HG02840 (cell line): ENCODE data around the gene MYH6.
"Not testable (repeated sequence)": the region's sequence is repeated elsewhere in the genome, so short reads cannot be mapped to it uniquely, and the experiment has no call there.

ENCODE experiments used
- ATAC-seq: cut with Tn5 transposase; IDR thresholded peaks from one replicate; pipeline ENCODE4 v1.9.1; 2021; ENCODE audit warnings: mild to moderate bottlenecking, moderate library complexity, moderate number of reproducible peaks; ENCODE audit not compliant: unreplicated experiment, low FRiP score

The MYH6 gene

DNA sequence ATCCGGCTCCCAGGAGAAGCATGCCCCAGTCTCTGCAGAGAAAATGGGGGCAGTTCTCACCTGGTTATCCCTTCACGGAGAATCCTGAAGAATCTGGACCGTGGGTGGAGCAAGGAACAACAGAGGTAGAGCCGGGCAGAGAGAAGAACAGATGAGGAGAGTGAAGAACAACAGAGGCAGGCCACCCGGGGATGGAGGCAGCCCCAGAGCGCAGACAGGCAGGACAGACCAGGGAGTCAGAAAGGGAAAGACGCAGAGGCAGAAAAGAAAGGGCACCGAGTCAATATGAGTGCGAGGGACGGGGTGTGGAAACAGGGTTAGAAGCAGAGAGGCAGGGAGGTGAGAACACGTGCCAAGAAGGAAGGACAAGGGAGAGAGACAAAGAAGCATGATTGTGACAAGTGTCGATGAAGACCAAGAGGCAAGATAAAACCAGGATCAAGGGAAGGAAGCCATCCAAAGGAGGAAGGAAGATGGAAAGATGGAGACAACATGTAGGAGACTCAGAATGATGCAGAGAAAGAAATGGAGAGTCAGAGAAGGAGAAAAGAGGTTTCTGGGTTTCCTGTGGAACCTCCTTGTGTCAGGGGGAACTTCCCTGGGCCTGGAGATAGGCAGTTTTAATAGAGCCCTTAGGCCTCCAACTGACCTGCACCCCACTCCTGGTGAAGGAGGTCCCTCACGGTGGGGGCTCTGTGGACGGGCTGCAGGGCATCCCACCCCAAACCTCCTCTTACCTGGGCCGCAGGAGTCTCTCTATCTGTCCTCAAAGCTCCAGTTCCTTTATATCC lies at the start of gene MYH6:
Gene MYH6, minus strand, starts transcription at position 758 of the 791 bp plus-strand sequence. CDS start 1,050 bp downstream, outside the sequence.
- ATAC-seq: no peak

DNA sequence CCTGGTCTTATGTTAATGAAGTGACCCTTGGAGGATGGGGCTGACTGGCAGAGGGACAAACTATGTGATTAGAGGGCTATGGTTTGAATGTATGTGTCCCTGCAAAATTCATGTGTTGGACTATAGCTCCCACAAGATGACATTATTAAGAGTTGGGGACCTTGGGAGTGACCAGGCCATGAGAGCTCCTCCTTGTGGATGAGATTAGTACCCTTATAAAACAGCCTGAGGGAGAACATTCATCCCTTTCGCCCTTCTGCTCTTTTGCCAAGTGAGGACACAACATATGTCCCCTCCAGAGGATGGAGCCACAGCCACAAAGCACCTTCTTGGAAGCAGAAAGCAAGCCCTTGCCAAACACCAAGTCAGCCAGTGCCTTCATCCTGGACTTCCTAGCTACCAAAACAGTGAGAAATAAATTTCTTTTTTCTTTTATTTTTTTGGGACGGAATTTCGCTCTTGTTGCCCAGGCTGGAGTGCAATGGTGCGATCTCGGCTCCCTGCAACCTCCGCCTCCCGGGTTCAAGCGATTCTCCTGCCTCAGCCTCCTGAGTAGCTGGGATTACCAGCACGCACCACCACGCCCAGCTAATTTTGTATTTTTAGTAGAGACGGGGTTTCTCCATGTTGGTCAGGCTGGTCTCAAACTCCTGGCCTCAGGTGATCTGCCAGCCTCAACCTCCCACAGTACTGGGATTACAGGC lies 49.0 kb upstream of the MYH6 start:
- not testable (repeated sequence) for ATAC-seq

DNA sequence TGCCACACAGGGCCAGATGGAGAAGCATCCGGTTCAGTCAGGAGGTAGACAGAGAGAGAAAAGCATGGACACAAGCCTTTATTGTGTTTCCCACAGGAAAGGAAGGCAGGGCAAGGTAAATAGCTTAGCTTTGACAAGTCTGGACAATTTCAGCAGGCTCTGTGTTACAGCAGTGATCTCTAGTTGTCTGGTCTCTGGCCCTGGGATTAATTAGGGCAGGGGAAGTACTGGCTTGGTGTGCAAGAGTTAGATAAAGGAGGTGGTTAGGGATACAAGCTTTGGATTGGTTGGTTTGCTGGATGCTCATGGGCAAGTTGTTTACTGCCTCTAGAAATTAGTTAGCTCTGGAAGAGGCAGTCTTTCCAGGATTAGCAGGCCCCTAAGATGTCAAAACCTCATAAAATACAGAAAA lies 46.4 kb upstream of the MYH6 start:
- ATAC-seq: no peak

DNA sequence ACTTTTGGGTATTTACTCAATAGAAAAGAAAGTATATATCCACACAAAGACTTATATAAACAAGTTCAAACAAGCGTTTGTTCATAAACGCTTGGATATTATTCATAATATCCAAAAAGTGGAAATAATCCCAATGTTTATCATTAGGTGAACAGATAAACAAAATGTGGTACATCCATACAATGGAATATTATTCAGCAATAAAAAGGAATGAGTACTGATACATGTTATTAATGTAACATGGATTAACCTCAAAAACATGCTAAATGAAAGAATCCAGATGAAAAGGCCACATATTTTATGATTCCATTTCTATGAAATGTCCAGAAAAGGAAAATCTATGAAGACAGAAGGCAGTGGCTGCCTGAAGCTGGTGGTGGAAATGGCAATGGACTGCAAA lies 44.2 kb upstream of the MYH6 start:
- ATAC-seq: no peak

DNA sequence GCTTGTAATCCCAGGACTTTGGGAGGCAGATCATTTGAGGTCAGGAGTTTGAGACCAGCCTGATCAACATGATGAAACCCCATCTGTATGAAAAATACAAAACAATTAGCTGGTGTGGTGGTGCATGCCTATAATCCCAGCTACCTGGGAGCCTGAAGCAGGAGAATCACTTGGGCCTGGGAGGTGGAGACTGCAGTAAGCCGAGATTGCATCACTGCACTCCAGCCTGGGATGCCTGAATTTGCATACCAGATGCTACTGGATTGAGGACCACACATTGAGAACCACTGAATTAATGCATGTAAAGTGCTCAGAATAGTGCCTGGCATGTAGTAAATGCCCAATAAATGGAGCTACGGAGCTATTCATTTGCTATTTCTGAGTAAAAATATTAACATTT lies 42.3 kb upstream of the MYH6 start:
- no peak for ATAC-seq

DNA sequence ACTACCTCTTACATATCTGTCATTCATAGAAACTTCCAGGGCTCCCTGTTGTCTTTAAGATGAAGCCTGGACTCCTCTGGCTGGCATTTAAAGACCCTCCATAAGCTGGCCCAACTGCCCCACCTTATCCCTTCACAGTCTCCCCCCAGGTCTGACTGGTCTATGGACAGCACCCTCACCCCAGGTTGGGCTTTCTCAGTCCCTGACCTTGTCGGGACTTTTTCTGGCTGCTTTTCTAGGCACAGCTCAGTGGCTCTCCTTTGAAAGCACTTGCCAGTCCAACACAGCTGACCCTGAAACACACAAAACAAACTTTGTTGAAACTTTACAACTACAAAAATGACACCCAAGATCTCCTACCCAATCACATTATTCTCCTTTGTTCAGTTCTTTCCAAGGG lies 41.2 kb upstream of the MYH6 start:
- no peak for ATAC-seq

DNA sequence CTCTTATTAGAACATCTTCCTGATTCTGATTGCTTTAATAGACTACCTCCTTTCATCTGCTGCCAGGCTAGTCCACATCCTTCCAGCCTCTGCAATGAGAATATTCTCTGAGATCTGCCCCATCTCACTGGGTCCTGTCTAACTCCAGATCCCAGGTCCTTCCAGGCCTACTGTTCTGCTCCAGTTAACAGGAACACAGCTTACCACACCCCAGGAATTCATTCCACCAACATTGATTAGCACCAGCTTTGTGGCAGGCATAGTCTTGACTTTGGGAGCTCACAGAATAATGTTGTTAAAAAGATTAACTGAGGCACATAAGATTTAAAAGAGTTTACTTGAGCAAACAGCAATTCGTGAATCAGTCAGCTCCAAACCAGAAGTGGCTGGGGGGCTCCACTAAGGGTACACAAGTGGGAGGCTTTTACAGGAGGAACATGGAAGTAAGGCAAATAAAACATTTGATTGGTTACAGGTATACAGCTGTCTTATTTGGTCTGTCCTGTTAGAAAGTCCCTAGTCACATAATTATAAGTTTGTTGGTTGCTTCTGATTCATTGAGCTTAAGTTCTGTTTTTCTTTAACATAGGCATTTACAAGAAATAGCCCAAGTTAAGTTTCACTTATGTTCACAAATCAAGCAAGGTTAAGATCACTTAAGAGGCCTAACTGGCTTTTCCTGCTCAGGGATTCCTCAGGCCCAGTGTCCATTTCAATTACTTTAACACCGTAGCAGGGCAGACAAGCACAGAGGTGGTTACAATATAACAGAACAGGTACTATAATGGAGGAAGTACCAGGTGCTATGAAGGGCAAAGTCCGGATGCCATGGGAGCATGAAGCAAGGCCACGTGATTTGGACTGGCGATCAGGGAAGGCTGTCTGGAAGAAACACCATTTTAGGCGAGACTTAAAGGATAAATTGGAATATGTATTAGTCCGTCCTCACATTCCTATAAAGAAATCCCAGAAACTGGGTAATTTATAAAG lies 39.6 kb upstream of the MYH6 start:
- ATAC-seq: no peak

DNA sequence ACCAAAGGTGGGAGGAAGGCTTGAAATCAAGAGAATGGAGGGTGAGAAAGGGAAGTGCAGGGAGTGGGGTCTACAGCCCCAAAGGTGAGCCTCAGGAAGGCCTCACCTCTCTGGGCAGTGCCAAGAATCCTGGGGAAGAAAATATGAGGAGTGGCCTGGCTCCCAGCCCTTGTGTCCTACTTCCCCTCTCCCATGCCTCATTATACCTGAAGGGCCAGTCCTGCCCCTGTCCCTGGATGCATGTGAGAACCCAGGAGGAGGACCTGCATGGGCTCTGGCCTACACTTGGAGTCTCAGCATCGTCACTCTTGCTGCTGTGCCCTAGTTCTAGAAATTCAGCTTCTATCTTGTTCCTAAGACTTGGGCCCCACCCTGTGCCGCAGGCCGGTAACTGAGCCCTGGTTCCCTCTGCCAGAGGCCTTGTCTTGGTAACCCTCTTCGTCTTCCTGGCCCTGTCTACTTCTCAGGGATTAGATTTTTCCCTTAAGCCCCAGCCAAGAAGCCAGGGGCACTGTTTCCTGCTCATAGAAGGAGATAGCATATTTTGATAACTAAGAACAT lies 38.3 kb upstream of the MYH6 start:
- ATAC-seq: no peak

DNA sequence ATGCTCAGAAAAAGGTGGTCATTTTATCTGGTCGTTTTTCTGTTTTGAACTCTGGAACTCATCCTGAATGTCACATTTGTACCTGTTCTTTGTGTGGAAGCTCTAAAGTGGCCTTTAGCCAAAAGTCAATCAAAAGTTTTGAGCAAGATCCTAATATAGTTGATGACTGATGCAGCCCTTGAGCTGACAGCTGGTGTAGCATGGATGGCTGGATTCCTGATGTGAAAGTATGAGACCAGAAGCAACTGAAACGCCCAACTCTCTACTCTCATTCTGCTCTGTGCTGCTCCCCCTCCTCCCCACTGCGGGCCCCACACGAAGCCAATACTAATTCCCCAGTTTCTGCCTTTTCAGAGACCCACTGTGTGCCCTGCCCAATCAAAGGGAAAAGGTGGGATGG lies 37.7 kb upstream of the MYH6 start:
- no peak for ATAC-seq

DNA sequence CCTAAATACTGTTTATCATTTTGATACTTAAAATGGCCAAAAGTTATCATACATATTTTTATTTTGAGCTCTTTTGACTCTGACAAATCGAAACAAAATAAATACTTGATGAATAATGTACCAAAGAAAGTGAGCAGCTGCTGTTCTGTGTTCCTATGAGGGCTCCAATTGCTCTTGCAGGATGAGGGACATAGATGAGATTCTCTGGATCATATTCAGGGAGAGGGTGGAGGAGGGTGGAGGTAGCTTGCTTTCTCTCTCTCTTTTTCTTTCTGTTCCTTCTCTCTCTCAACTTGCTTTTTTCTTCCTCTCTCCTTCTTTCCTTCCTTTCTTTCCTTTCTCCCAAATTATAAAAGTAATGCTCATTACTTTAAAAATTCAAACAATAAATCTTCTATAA lies 36.2 kb upstream of the MYH6 start:
- no peak for ATAC-seq

DNA sequence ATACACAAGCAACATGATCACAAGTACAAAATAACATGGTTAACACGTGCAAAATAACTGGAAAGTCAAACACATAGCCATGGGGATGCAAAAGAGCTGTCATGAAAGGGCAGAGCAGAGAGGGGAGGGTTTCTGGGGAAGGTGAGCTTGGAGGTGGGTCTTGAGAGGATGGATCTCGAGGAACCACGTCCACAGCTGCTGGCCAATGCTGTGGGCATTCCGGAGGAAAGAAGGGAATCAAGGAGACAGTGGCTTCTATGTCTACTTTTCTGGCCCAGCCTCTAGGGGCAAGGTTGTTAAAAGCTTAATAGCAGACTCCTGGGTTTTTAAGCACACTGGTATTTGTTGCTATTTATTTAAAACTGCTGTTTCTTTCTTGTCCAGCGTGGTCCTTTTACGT lies 35.8 kb upstream of the MYH6 start:
- ATAC-seq: no peak

DNA sequence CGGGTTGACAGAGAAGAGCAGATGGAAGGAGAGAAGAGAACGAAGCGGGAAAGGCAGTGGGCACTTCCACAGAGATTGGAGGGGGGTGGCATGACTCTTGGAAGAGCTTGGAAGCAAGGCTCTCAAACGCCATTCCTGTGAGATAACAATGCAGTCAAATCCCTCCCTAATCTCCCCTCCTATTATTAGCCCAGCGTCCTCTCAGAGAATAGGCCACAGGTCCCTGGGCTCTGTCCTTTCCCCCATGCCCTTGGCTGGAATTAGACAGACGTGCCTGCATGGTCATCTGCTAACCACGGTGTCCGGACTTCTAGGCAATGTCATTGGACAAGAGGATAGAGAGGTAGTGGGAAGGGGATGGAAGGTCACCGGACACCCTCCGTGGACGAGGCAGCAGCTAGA lies 35.3 kb upstream of the MYH6 start:
- no peak for ATAC-seq

DNA sequence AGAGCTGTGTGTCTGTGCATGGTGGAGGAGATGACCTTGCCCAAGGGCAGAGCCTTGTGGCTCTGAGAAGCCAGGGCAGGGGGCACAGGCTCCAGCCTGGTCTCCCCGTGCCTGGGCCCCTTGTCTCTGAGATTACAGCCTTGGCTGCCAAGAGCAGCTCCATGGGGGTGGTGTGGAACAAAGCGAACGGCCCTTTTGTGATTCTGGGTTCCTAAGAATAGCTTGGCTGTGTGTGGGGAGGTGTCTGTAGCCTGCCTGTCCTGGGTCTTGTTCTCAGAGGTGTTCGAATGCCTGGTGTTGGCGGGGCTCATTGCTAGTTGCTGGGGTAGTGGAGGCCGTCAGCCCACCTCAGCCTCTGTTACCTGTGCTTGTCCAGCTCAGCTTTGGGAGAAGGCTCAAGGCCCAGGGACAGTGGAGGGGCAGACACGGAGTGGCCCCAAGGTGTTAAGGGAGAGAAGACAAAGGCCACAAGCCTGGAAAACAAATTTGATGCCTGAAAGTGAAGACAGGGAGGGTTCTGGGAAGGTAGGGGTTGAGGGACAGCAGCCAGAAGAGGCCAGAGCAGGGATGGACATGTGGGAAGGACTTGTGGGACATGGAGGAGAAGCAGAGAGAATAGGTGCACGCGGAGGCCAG lies 34.8 kb upstream of the MYH6 start:
- no peak for ATAC-seq

DNA sequence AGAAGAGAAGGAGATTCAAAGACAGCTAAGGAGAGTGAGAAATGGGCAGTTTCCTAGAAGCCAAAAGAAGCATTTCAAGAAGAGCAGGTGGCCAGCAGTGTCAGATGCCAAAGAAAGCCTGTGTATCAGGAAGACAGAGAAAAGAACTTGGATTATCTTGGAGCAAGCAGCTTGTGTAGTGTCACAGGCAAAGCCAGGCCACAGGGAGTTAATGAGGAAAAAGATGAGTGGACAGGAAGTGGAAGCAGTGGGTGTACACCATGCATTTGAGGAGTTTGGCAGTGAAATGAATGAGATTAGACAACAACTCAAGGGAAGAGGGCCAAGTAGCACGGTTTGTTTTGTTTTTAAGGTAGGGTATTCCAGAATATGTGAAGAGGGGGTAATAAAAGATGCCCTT lies 33.0 kb upstream of the MYH6 start:
- no peak for ATAC-seq

DNA sequence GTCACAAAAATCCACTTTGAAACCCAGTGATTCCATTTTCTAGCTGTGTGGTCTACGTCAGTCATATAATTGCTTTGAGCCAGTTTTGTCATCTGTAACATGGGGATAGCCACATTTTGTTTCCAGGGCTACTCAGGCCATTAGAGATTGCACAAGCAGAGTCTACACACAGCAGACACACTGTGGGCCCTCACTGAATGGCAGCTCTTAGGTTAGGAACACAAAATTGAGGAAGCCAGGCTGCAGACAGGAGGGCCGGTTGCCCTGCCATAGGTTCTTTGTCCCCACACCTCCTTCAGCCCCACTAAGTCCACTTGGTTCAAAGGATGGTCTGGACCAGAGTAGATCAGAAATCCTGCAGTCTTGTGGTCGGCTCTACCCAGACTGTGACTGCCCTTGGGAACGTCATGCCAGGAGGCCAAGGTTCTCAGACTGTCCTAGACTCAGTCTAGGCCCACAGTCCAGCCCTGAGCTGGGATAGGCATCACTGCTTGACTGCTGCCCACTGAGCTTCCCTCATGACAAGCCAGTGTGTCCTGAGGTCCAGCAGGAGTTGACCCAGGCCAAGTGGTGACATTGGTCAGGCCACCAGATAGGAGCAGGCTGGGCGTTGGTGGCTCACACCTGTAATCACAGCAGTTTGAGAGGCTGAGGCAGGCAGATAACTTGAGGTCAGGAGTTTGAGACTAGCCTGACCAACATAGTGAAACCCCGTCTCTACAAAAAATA lies 31.2 kb upstream of the MYH6 start:
- no peak for ATAC-seq

DNA sequence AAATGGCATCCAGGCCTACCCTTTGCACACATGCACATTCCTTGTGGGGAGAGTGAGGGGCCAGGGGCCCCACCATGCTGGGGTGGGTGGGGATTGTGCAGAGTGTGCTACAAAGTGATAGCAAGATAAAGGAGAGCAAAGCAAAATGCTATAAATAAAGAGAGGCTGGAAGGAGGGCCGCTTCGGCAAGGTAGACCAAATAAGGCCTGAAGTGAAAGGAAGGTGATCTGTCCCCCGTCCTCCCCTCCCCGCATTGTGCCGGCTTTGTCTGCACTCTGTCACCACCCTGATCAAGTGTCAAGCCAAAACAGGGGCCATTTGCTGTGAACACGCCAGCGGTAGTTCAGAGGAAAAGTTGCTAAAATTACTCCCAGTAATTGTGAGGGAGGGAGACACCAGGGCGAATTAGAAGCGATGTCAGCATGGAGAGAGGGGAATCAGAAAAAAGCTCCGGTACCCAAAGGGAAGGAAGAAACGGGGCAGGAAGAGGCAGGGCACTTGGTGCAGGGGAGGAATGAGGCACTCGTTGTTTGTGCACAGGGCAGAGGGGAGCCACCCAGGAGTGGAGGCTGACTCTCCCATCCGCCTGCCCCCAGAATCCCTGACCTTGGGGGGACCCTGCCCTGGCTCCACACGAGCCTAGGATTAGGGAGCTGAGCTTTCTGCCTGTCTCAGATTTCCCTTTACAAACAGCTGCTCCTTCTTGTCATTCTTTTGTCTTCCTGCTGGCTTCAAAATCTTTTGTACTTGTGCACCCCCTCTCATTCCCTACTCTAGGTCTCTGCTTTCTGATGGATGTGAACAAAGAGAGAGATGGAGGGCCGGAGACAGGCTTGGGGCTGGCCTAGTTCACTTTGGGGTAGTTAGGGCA lies 30.3 kb upstream of the MYH6 start:
- ATAC-seq: no peak

DNA sequence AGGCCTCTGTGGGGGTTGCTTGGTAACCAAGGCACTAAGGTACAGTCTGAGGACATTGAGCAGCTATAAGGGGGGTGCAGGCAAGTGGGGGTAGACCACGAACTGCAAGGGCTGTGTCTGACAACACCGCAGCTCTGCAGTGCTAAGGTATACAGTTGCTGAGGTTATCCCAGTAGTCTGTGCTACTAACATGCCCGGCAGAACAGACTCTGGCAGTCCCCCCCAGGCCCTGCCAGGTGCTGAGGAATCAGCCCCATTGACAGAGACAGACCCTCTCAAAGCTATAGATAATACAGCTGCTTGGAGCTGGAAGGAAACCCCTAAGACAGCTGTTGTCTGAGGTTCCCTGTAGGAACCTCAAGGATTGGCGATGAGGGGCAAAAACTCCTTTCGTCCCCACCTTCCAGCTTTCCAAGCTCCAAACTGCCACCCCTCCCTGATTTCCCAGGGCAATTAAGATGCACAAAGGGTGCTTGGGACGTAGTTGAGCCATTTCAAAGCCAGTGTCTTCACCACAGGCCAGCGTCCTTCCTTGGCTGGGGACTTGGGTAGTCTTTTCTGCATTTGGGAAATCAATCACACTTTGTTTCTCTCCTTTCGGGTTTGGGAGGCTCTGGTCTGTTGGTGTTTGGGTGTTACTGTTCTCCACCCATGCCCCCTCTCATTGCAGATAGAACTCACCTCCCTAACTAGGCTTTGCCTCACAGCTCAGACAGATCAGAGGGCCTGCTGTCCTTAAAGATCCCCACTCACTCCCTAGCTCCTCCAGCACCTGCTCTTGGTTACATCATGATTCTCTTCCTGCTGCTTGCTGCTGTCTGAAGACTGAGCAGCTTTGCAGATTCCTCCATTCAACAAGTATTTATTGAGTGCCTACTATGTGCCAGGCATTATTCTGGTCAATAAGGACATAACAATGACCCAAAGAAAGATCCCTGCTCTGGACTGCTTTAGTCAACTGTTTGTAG lies 29.3 kb upstream of the MYH6 start:
- ATAC-seq: no peak
